IMR-90 (cell line): ENCODE data around the gene SORBS1. TPM values are rescaled to one million over a fixed set of nuclear protein-coding genes. Genes with fewer than 3 reads are reported as not detected.
A peak's percentile ranks its signal among the peaks of the same experiment; 100 is the strongest.

ENCODE experiments used
- ATAC-seq: fragments of 200-7000 bp; cut with Tn5 transposase; 2 replicates; pipeline ENCODE4 v1.9.1; 2020; ENCODE audit warnings: low read depth, mild to moderate bottlenecking, moderate library complexity
- BruUV-seq: library from RNA; stranded (reverse); fragments of 400-500 nt; replicated peaks from 2 replicates; lab custom pipeline; 2021; lab: Mats Ljungman, UMichigan
- CTCF ChIA-PET: fragments of 300-600 bp; formaldehyde crosslinking; extraction: SDS; loops from one replicate; lab custom pipeline; 2021; ENCODE audit warnings: antibody characterized with exemption; lab: Yijun Ruan, JAX
- POLR2A ChIA-PET: fragments of 300-600 bp; sonication (Branson Sonifier 250); formaldehyde crosslinking; loops from one replicate; lab custom pipeline; 2022; ENCODE audit warnings: antibody characterized with exemption; ENCODE audit not compliant: unreplicated experiment; lab: Charles Lee
- DNase-seq: peaks from one replicate; pipeline ENCODE4 v3.0.0; 2013
- H2AFZ ChIP-seq: replicated peaks from 2 replicates; pipeline ENCODE3; 2013; ENCODE audit warnings: low read length, mild to moderate bottlenecking; ENCODE audit not compliant: poor library complexity
- H2AK5ac ChIP-seq: 2 replicates; pipeline ENCODE4 v1.6.1; 2013; ENCODE audit warnings: low read depth, low read length, inconsistent platforms
- H2AK9ac ChIP-seq: replicated peaks from 2 replicates; pipeline ENCODE3; 2013; ENCODE audit warnings: mild to moderate bottlenecking, low read depth, low read length, moderate library complexity; ENCODE audit not compliant: poor library complexity
- H2BK120ac ChIP-seq: 2 replicates; pipeline ENCODE4 v1.6.1; 2013; ENCODE audit warnings: low read depth, low read length, inconsistent platforms
- H2BK15ac ChIP-seq: 3 replicates; pipeline ENCODE4 v1.6.1; 2013; ENCODE audit warnings: low read depth, low read length, inconsistent platforms
- H2BK20ac ChIP-seq: 2 replicates; pipeline ENCODE4 v1.6.1; 2013; ENCODE audit warnings: low read depth, mild to moderate bottlenecking, inconsistent platforms, low read length, moderate library complexity
- H2BK5ac ChIP-seq: 2 replicates; pipeline ENCODE4 v1.6.1; 2013; ENCODE audit warnings: mild to moderate bottlenecking, low read depth, low read length, inconsistent platforms; ENCODE audit not compliant: poor library complexity, severe bottlenecking
- H3K14ac ChIP-seq: replicated peaks from 2 replicates; pipeline ENCODE4 v1.6.1; 2013; ENCODE audit warnings: low read depth, low read length, inconsistent platforms
- H3K18ac ChIP-seq: 2 replicates; pipeline ENCODE4 v1.6.1; 2013; ENCODE audit warnings: low read depth, low read length, control low read depth
- H3K23ac ChIP-seq: 2 replicates; pipeline ENCODE4 v1.6.1; 2013; ENCODE audit warnings: low read depth, low read length, inconsistent platforms
- H3K27ac ChIP-seq: 2 replicates; pipeline ENCODE4 v1.5.1; 2013; ENCODE audit warnings: mild to moderate bottlenecking, control low read depth, low read length; ENCODE audit not compliant: insufficient read depth
- H3K27me3 ChIP-seq: 2 replicates; pipeline ENCODE4 v1.6.1; 2013; ENCODE audit warnings: low read length; ENCODE audit not compliant: control insufficient read depth, insufficient read depth
- H3K36me3 ChIP-seq: 2 replicates; pipeline ENCODE4 v1.6.1; 2013; ENCODE audit warnings: low read length, mixed read lengths; ENCODE audit not compliant: control insufficient read depth, insufficient read depth
- H3K4ac ChIP-seq: 2 replicates; pipeline ENCODE4 v1.6.1; 2013; ENCODE audit warnings: low read depth, low read length, inconsistent platforms
- H3K4me1 ChIP-seq: 2 replicates; pipeline ENCODE4 v1.6.1; 2013; ENCODE audit warnings: low read length, mixed read lengths; ENCODE audit not compliant: control insufficient read depth, insufficient read depth
- H3K4me2 ChIP-seq: 2 replicates; pipeline ENCODE4 v1.6.1; 2013; ENCODE audit warnings: low read depth, mild to moderate bottlenecking, control low read depth, low read length, moderate library complexity
- H3K4me3 ChIP-seq: 2 replicates; pipeline ENCODE4 v1.5.1; 2013; ENCODE audit warnings: low read depth, mild to moderate bottlenecking, control low read depth, low read length, moderate library complexity; ENCODE audit not compliant: insufficient read depth
- H3K56ac ChIP-seq: 2 replicates; pipeline ENCODE4 v1.6.1; 2013; ENCODE audit warnings: low read length, inconsistent platforms; ENCODE audit not compliant: insufficient read depth; ENCODE audit errors: extremely low read depth
- H3K79me1 ChIP-seq, 2 experiments: 2 replicates each; pipeline ENCODE4 v1.6.1; 2013; ENCODE audit warnings: low read length in 2 of 2, inconsistent platforms in 1 of 2, low read depth in 1 of 2
- H3K9ac ChIP-seq: 2 replicates; pipeline ENCODE4 v1.6.1; 2013; ENCODE audit warnings: low read depth, low read length, control low read depth
- H3K9me1 ChIP-seq: 2 replicates; pipeline ENCODE4 v1.6.1; 2013; ENCODE audit warnings: low read length, inconsistent platforms; ENCODE audit not compliant: insufficient read depth
- H3K9me3 ChIP-seq: 2 replicates; pipeline ENCODE4 v1.6.1; 2013; ENCODE audit warnings: low read length; ENCODE audit not compliant: control insufficient read depth, insufficient read depth
- H4K20me1 ChIP-seq: 2 replicates; pipeline ENCODE4 v1.6.1; 2013; ENCODE audit warnings: low read length, inconsistent platforms; ENCODE audit not compliant: insufficient read depth
- H4K5ac ChIP-seq: 2 replicates; pipeline ENCODE4 v1.6.1; 2013; ENCODE audit warnings: mild to moderate bottlenecking, low read depth, low read length, control low read depth
- H4K8ac ChIP-seq, 2 experiments: 2 replicates each; pipeline ENCODE4 v1.6.1; 2013; ENCODE audit warnings: low read depth in 2 of 2, low read length in 2 of 2, control low read depth in 1 of 2, inconsistent platforms in 1 of 2
- H4K91ac ChIP-seq: 2 replicates; pipeline ENCODE4 v1.6.1; 2013; ENCODE audit warnings: low read depth, low read length, inconsistent platforms; ENCODE audit not compliant: insufficient read depth
- CTCF ChIP-seq: conservative IDR thresholded peaks from 2 replicates; pipeline ENCODE4 v1.5.1; 2012; ENCODE audit warnings: mild to moderate bottlenecking, low read depth, low read length, improper control_type of control experiment
- USF2 ChIP-seq: fragments of 150-350 bp; IDR thresholded peaks from 2 replicates; pipeline ENCODE4 v1.6.1; 2017; ENCODE audit warnings: mild to moderate bottlenecking, antibody characterized with exemption, low read length, low read depth
- dilution Hi-C: fragments of 300-500 bp; cut with HindIII; formaldehyde crosslinking; loops from one replicate; pipeline ENCODE4 v1.14.3; 2018; ENCODE audit warnings: low sequenced_read_pairs; ENCODE audit not compliant: unreplicated experiment
- in situ Hi-C: fragments of 300-500 bp; cut with MboI; formaldehyde crosslinking; loops from 3 replicates; pipeline ENCODE4 v1.14.3; 2019; ENCODE audit warnings: low sequenced_read_pairs, inconsistent platforms, mixed read lengths
- intact Hi-C: fragments of 100-400 bp; cut with micrococcal nuclease; formaldehyde crosslinking; loops from 2 replicates; pipeline ENCODE4 v1.10.0; 2022
- polyA plus RNA-seq, 3 experiments: library from polyadenylated mRNA; depleted of rRNA; stranded (reverse); fragments of >200 nt; gene quantifications; 2 replicates each; pipeline ENCODE4 v1.2.3, GENCODE V29; 2012; ENCODE audit warnings: low replicate concordance in 1 of 3
- total RNA-seq: library from RNA; depleted of rRNA; stranded (reverse); fragments of >200 nt; gene quantifications from 2 replicates; pipeline ENCODE4 v1.2.3, GENCODE V29; 2012

Gene SORBS1
- total and polyA plus RNA-seq, 2 of the 4 experiments (the other 2 are of a cell fraction) = 0.18 to 0.32 TPM

GRCh38 chr10:95360122-95360714, 201.0 kb downstream of the SORBS1 start:
- Histone ChIP-seq H3K9ac (no peak overlapping the region), H4K91ac (no peak overlapping the region), H3K4me3 (no peak overlapping the region), H2BK15ac (peak overlapping the region; percentile 3; the same call in 1 of the 3 replicates), H3K4me1 (peaks cover 5% of the 10 kb centered on the region), H3K9me3 (no peaks in the 10 kb centered on the region), H3K56ac (no peak overlapping the region), H3K36me3 (no peaks in the 10 kb centered on the region), H3K14ac (0 out of 2 replicates have a peak overlapping the region, but pooled peaks have one; percentile 37), H3K4ac (0 out of 2 replicates have a peak overlapping the region, but pooled peaks have one; percentile 36), H3K79me1 (no peaks in the 10 kb centered on the region), H4K8ac (peak overlapping the region in 1 of 2 experiments; percentile 38; a peak in 1 of 4 replicates), H2AK9ac (no peak overlapping the region), H3K9me1 (peaks cover 3% of the 10 kb centered on the region; the same call in 1 of the 2 replicates), H2AK5ac (no peak overlapping the region), H3K27ac (no peak overlapping the region), H2AFZ (peak overlapping the region; percentile 3), H3K23ac (no peak overlapping the region), H3K27me3 (no peaks in the 10 kb centered on the region), H4K20me1 (no peaks in the 10 kb centered on the region), H2BK5ac (no peak overlapping the region), H4K5ac (no peak overlapping the region), H2BK120ac (peak overlapping the region; percentile 54; the same call in 1 of the 2 replicates), H2BK20ac (0 out of 2 replicates have a peak overlapping the region, but pooled peaks have one; percentile 57), H3K4me2 (no peak overlapping the region), H3K18ac (no peak overlapping the region)
- peak; percentile 34 for DNase-seq
- dilution Hi-C loops = no loop called here
- no TSS peak for BruUV-seq
- TF ChIP-seq CTCF (no peak), USF2 (no peak)
- ChIA-PET CTCF (interaction anchor here (0.6 to 1.1 kb wide), 4 partner anchors 86 to 156 kb away, joined by 3 to 4 read pairs (median 4); no protein-coding TSS in a partner anchor), POLR2A (no interaction called here)
- intact Hi-C loops = loop anchor here (5.0 to 10.0 kb wide), 2 partner anchors 83 to 725 kb away; no protein-coding TSS in a partner anchor
- in situ Hi-C loops = loop anchor here (5.0 to 25.0 kb wide), 3 partner anchors 118 to 748 kb away; no protein-coding TSS in a partner anchor
- ATAC-seq = peak; percentile 75
